HG03064 (cell line): ENCODE measurements around the gene GAB4.
"Not testable (repeated sequence)": the region's sequence is repeated elsewhere in the genome, so short reads cannot be mapped to it uniquely, and the experiment has no call there.

Experiments
- ATAC-seq: cut with Tn5 transposase; IDR thresholded peaks from one replicate; pipeline ENCODE4 v1.9.1; 2021; ENCODE audit warnings: low read depth; ENCODE audit not compliant: unreplicated experiment

The GAB4 gene

DNA sequence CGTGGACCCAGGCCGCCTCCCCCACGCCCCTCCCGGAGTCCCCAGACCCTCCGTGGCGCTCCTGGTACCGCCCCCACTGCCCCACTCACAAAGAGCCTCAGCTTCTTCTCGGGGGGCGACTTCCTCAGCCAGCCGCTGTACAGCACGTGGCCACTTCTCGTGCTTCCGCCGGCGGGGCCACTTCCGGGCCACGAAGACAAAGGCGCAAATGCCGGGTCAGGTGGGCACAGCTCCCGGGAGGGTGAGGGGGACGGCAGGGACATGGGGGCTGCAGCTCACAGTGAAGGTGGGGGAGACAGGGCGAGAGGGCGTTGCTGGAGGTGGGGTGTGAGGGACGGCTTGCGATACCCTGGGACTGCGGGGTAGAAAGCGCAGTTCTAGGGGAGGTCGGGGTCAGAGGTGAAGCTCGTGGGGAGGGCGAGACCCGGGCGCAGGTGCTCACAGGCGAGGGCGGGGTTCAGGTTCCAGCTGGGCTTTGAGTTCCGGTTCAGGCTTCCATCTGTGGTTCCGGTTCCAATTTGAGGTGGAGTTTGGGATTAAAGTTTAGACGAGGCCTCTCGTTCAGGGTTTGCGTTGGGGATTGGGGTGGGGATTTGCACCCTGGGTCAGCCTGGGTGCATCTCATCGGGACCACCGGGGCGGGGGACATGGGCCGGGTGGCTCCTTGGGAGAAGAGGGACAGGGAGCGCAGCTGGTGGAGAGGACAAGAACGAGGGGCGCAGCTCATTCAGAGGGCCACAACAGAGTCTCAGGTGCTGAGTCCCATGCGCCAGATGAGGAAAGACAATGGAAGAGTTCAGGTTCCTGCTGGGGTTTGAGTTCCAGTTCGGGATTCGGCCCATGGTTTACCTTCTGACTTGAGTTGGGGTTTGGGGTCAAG is at the start of gene GAB4:
Gene GAB4 (minus strand): TSS at position 371 of the 880 bp plus-strand sequence. CDS start 108 bp downstream, at position 263.
- ATAC-seq: no peak

DNA sequence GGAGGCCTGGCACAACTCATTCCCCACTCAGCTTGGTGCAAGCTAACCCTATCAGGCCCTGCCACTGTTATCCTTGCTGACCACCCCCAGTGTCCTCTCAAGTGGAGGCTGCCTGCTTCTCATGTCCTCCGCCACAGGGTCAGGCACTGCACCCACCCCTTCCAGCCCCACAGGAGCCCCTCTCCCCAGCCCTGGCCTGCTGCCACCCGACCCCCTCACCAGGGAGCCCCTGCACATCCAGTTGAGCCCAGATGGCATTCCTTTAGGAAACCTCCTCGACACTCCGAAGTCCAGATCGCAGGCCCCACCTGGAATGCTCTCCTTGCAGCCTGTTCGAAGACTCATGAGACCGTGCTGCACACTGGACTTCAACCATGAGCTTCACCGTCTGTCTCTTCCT is 48.8 kb upstream of the GAB4 start:
- no peak for ATAC-seq

- ATAC-seq: no peak
Observed at GRCh38 chr22:17056058-17056457, 48.0 kb upstream of the GAB4 start.

DNA sequence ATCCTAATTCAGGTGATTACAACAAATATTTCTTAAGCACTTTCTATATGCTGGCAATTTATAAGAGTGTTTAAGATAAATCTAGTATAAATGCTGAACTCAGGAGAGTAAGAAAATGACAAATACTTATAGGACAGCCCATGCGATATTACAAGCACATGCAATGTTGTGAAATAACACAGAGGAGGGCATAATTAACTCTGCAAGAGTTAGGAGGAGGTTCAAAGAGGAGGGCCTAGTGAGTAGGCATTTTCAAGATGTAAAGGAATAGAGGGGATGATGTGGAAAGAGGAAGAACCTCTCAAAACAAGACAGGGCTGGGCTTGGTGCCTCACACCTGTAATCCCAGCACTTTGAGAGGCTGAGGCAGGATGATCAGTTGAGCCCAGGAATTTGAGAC is 39.6 kb upstream of the GAB4 start:
- ATAC-seq: no peak

GRCh38 chr22:17046566-17047348 is 38.7 kb upstream of the GAB4 start:
- no peak for ATAC-seq

- ATAC-seq: no peak
Observed at GRCh38 chr22:17043521-17043920, 35.5 kb upstream of the GAB4 start.

DNA sequence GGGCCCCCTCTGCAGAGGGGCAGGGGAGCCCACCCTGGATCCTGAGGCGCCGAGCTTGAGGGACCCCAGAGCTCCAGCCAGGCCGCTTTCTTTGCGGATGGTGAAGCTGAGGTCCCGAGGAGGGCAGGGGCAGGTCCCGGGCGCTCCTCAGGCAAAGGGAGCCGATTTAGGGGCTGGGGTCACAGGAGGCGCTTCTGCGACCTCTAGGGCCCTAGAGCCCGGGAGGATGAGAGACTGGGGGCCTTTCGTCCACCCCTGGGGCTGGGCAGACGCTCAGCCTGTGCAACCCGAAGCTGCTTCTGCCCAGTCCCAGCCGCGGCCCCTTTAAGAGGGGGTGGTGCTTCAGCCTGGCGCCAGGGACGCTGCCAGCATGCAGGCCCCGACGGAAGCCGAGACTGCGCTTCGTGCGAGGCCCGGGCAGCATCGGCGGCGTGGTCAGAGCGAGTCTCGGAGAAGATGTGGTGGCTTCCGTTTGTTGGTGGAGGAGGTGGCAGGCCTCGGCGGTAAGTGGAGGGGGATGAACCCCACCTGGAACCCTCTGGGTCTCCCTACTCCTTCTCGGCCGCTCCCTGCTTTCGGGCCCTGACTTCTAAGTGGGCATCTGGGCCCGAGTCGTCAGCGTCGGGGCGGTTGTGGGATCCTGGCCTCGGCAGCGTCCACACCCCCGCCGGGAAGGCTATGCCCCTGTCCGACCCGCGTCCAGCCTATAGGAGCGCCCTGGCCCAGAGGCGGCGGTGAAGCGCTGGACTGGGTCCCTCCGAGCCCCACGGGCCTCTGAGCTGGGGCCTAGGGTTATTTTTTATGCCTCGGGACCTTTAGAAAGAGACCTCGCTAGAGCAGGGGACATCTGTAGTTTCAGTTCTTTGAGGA is 29.1 kb upstream of the GAB4 start:
- ATAC-seq: not testable (repeated sequence)

- not testable (repeated sequence) for ATAC-seq
Observed at GRCh38 chr22:17035976-17036841, 28.2 kb upstream of the GAB4 start.

DNA sequence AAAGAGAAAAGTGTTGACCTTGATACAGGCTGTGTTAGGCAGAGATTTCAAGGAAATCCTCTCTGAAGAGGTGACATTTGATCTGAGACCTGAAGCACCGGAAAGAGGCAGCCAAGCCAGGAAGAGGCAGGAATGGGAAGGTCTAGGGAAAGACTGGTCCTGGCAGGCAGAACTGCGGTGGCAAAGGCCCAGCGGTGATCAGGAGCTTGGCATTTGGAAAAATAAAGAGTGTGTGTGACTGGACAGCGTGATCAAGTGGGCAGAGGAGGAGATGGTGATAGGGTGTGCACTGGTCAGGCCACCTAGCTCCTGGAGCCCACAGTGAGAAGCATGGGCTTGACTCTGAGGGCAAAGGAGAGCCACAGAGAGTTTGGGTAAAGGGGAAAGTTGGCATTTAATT is 27.2 kb upstream of the GAB4 start:
- no peak for ATAC-seq

GRCh38 chr22:17034532-17034931 is 26.5 kb upstream of the GAB4 start:
- ATAC-seq: not testable (repeated sequence)

GRCh38 chr22:17032277-17032676 is 24.3 kb upstream of the GAB4 start:
- ATAC-seq: not testable (repeated sequence)

DNA sequence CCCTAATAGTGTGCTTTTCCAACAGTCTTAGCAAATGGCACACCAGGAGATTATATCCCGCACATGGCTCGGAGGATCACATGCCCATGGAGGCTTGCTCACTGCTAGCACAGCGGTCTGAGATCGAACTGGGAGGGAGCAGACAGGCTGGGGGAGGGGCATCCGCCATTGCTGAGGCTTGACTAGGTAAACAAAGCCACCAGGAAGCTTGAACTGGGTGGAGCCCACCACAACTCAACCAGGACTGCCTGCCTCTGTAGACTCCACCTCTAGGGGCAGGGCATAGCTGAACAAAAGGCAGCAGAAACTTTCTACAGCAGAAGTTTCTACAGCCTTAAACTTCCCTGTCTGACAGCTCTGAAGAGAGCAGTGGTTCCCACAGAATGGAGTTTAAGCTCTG is 16.4 kb upstream of the GAB4 start:
- ATAC-seq: not testable (repeated sequence)

- ATAC-seq: not testable (repeated sequence)
Observed at GRCh38 chr22:17015552-17015951, 7.5 kb upstream of the GAB4 start.

DNA sequence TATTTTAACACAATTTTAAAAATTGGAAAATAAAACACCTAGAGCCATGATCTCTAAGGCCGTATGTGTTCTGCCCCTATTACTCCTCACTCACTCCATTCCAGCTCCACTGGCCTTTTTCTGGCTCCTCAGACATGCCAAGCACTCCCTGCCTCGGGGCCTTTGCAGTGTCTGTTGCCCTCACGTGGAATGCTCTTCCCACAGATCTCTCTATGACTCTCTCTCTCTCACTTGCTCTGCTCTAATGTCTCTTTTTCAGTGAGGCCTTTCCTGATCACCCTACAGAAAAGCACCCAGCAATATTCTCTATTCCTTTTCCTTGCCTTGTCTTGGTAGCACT is 6.0 kb upstream of the GAB4 start:
- ATAC-seq: not testable (repeated sequence)

- ATAC-seq: no peak
Observed at GRCh38 chr22:17013396-17014100, 5.5 kb upstream of the GAB4 start.

DNA sequence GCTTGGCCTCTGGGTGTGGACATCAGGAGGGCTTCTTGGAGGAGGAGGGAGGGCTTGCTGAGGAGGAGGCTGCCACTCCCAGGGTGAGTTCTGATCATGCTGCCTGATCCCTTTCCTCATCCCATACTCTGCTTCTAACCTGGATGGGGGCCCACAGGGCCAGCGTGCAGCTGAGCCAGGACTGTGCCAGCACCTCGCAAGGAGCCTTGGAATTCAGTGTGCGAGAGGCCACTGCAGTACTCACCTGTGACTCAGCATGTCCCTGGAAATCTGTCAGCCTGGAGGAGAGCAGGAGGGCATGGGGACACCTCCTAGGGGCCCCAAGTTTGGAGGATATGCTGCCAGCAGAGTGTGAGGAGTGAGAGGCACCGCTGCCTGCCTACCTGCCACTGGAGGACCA is 4.2 kb upstream of the GAB4 start:
- no peak for ATAC-seq

DNA sequence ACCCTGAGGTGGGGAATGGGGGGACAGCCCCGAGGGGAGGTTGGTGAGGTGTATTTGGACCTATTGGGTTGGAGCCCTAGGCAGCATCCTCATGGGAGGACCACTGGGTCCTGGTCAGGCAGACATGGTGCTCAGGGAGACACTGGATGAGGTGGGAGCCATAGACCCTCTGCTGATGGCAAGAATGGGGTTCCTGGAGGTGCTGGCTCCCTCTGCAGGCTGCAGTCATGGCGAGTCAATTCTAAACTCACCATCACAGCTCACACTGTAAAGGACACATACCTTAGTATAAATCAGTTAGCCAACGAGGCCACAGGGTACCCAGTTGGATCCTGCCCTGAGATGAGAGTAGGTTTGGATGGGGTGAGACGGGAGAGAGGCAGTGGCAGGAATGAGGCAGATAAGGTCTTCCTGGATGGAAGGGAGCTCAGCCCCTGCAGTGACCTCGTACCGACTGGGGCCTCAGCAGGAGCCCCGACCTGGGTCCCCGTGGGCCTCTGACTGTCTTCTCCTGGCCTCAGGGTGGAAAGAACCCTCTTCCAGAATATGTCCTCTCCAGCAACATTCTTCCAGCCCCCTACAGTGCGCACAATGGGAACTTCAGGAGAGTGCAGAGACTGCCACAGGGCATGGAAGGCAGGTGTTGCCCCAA is 1.7 kb upstream of the GAB4 start:
- ATAC-seq: no peak

DNA sequence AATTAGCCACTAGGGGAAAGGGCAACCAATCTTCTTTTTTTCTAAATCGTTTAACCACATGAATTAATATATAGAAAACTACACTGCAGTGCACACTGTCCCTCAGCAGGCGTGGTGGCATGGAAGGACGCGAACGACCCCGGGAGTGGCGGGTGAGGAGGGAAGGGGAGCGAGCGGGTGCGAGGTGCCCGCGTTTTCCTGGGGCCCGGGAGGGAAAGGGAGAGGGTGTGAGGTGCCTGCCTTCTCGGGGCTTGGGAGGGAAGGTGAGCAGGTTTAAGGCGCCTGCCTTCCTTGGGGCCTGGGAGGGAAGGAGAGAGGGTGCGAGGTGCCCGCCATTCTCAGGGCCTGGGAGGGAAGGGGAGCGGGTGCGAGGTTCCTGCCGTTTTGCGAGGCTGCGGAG is 765 bp downstream of the GAB4 start:
- ATAC-seq: no peak

DNA sequence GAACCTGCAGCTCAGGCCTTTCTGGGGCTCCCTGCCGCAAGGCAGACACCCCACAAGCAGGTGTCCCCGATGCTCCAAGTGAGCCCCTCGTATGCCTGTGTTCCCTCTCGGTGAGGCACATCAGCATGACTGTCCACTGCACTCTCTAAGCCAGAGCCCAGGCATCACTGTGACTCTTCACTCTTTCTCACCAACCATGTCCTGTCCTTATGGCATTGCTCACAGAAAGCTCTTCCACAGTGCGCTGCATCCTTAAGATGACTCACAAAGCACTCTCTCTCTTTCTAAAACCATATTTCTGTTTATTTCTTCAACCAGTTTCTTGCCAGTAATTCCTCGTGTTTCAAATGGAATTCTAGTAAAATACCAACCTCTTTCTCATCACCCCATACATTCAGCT is 18.1 kb downstream of the GAB4 start:
- ATAC-seq: no peak
